Activated CD8-positive, alpha-beta T cell treated with anti-CD3 and anti-CD28 coated beads, Interleukin-2, amount 10 ng/mL, durations not matched to agents 7 days and 5 days (primary cell): ENCODE measurements around the gene LSAMP. TPM values are rescaled to one million over a fixed set of nuclear protein-coding genes. Genes with fewer than 3 reads are reported as not detected.

Experiments used
- ATAC-seq: fragments of 150-1000 bp; cut with Tn5 transposase; one replicate; pipeline ENCODE4 v1.10.0; 2021; ENCODE audit warnings: moderate library complexity
- CTCF ChIA-PET: fragments of 350-600 bp; sonication (Branson Sonifier 250); formaldehyde crosslinking; loops from one replicate; lab custom pipeline; 2021; ENCODE audit warnings: antibody characterized with exemption; lab: Charles Lee
- POLR2A ChIA-PET: fragments of 350-600 bp; sonication (Branson Sonifier 250); formaldehyde crosslinking; loops from one replicate; lab custom pipeline; 2021; ENCODE audit warnings: antibody characterized with exemption; lab: Charles Lee
- DNase-seq: peaks from one replicate; pipeline ENCODE4 v3.0.0-alpha.2; 2020
- H3K27ac Mint-ChIP-seq: one replicate; pipeline ENCODE4 v1.8.0; 2021; ENCODE audit warnings: mild to moderate bottlenecking, mixed read lengths
- H3K27me3 Mint-ChIP-seq: one replicate; pipeline ENCODE4 v1.8.0; 2021; ENCODE audit warnings: low read depth, mixed read lengths
- H3K36me3 Mint-ChIP-seq: one replicate; pipeline ENCODE4 v1.8.0; 2021; ENCODE audit warnings: low read depth, mixed read lengths
- H3K4me1 Mint-ChIP-seq: one replicate; pipeline ENCODE4 v1.8.0; 2021; ENCODE audit warnings: low read depth, mixed read lengths
- H3K4me3 Mint-ChIP-seq: one replicate; pipeline ENCODE4 v1.8.0; 2021; ENCODE audit warnings: mild to moderate bottlenecking, mixed read lengths
- H3K9me3 Mint-ChIP-seq: one replicate; pipeline ENCODE4 v1.8.0; 2022; ENCODE audit warnings: mixed read lengths; ENCODE audit not compliant: insufficient read depth
- total RNA-seq, 2 experiments: library from RNA; stranded (reverse); gene quantifications; one replicate each; pipeline ENCODE4 v1.2.3, GENCODE V29; 2021

The LSAMP gene
- total RNA-seq, 2 experiments from 2014 or later: not detected

- ChIA-PET CTCF (no interaction called here), POLR2A (no interaction called here)
- no peaks in the 10 kb centered on the region for H3K9me3 Mint-ChIP-seq
Observed at GRCh38 chr3:115928376-115928775, 516.9 kb downstream of the LSAMP start.

GRCh38 chr3:115927197-115927596 is 518.1 kb downstream of the LSAMP start:
- ChIA-PET CTCF (no interaction called here), POLR2A (no interaction called here)
- Mint-ChIP-seq H3K27me3 (no peaks in the 10 kb centered on the region), H3K4me3 (no peak overlapping the region), H3K4me1 (no peaks in the 10 kb centered on the region), H3K36me3 (no peaks in the 10 kb centered on the region), H3K27ac (no peak overlapping the region), H3K9me3 (no peaks in the 10 kb centered on the region)
- no peak for ATAC-seq
- no peak for DNase-seq

More at GRCh38 chr3:115928376-115928775, 516.9 kb downstream of the LSAMP start:
- no peaks in the 10 kb centered on the region for H3K4me1 Mint-ChIP-seq
- H3K27me3 Mint-ChIP-seq: no peaks in the 10 kb centered on the region
- DNase-seq (no peak), ATAC-seq (no peak)
- no peaks in the 10 kb centered on the region for H3K36me3 Mint-ChIP-seq
- H3K27ac Mint-ChIP-seq: no peak overlapping the region
- H3K4me3 Mint-ChIP-seq: no peak overlapping the region

- no peaks in the 10 kb centered on the region for H3K27me3 Mint-ChIP-seq
- no peaks in the 10 kb centered on the region for H3K4me1 Mint-ChIP-seq
- H3K9me3 Mint-ChIP-seq: no peaks in the 10 kb centered on the region
- DNase-seq (no peak), ATAC-seq (no peak)
- H3K4me3 Mint-ChIP-seq: no peak overlapping the region
- no peak overlapping the region for H3K27ac Mint-ChIP-seq
- H3K36me3 Mint-ChIP-seq: no peaks in the 10 kb centered on the region
- ChIA-PET CTCF (no interaction called here), POLR2A (no interaction called here)
Observed at GRCh38 chr3:115922681-115923347, 522.5 kb downstream of the LSAMP start.

- no peak for DNase-seq
- CTCF ChIA-PET: no interaction called here
- H3K36me3 Mint-ChIP-seq: no peaks in the 10 kb centered on the region
Observed at GRCh38 chr3:115921711-115922110, 523.6 kb downstream of the LSAMP start.

GRCh38 chr3:115918900-115919299 is 526.4 kb downstream of the LSAMP start:
- ATAC-seq: no peak
- H3K4me3 Mint-ChIP-seq: no peak overlapping the region
- H3K27me3 Mint-ChIP-seq: no peaks in the 10 kb centered on the region
- no peaks in the 10 kb centered on the region for H3K9me3 Mint-ChIP-seq
- POLR2A ChIA-PET: no interaction called here
- DNase-seq: no peak
- H3K27ac Mint-ChIP-seq: no peak overlapping the region
- no peaks in the 10 kb centered on the region for H3K36me3 Mint-ChIP-seq
- H3K4me1 Mint-ChIP-seq: no peaks in the 10 kb centered on the region
- CTCF ChIA-PET: no interaction called here

More at GRCh38 chr3:115921711-115922110, 523.6 kb downstream of the LSAMP start:
- POLR2A ChIA-PET: no interaction called here
- H3K27ac Mint-ChIP-seq: no peak overlapping the region
- H3K27me3 Mint-ChIP-seq: no peaks in the 10 kb centered on the region
- H3K9me3 Mint-ChIP-seq: no peaks in the 10 kb centered on the region
- no peak for ATAC-seq
- no peak overlapping the region for H3K4me3 Mint-ChIP-seq
- H3K4me1 Mint-ChIP-seq: no peaks in the 10 kb centered on the region

GRCh38 chr3:115916866-115917265 is 528.4 kb downstream of the LSAMP start:
- ChIA-PET POLR2A (interaction anchor here (0.7 kb wide), 1 partner anchor 1536 kb away, joined by 4 read pairs; no protein-coding TSS in a partner anchor), CTCF (interaction anchor here (0.8 kb wide), 1 partner anchor 20 kb away, joined by 3 read pairs; no protein-coding TSS in a partner anchor)
- no peaks in the 10 kb centered on the region for H3K36me3 Mint-ChIP-seq
- H3K27ac Mint-ChIP-seq: no peak overlapping the region
- ATAC-seq: no peak
- DNase-seq: no peak
- no peaks in the 10 kb centered on the region for H3K27me3 Mint-ChIP-seq
- H3K4me3 Mint-ChIP-seq: no peak overlapping the region
- H3K9me3 Mint-ChIP-seq: no peaks in the 10 kb centered on the region
- no peaks in the 10 kb centered on the region for H3K4me1 Mint-ChIP-seq

DNA sequence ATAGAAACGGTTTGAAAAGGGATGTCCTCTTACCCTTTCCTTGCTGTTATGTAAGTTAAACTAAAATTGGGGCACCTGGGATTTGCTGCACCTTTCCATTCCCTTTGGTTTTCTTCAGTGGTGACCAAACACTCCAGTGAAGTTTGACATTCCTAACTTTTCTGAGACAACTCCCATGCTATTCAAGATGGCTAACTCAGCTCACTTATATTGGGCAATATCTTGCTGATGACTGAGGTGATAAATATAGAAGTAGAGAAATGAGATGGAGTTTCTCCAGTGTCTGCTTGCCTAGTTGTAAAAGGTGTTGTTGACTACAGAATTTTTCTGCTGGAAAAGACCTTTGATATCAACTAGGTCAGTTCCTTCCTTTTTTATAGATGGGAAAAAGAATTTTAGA is 530.2 kb downstream of the LSAMP start:
- Mint-ChIP-seq H3K27me3 (no peaks in the 10 kb centered on the region), H3K4me3 (no peak overlapping the region), H3K27ac (no peak overlapping the region), H3K9me3 (no peaks in the 10 kb centered on the region), H3K4me1 (no peaks in the 10 kb centered on the region), H3K36me3 (no peaks in the 10 kb centered on the region)
- ChIA-PET CTCF (no interaction called here), POLR2A (no interaction called here)
- DNase-seq (no peak), ATAC-seq (no peak)

- ChIA-PET POLR2A (no interaction called here), CTCF (no interaction called here)
- no peaks in the 10 kb centered on the region for H3K36me3 Mint-ChIP-seq
- H3K27ac Mint-ChIP-seq: no peak overlapping the region
- ATAC-seq (no peak), DNase-seq (no peak)
- no peaks in the 10 kb centered on the region for H3K9me3 Mint-ChIP-seq
- no peaks in the 10 kb centered on the region for H3K27me3 Mint-ChIP-seq
- H3K4me1 Mint-ChIP-seq: no peaks in the 10 kb centered on the region
- no peak overlapping the region for H3K4me3 Mint-ChIP-seq
Observed at GRCh38 chr3:115913069-115913686, 532.1 kb downstream of the LSAMP start.

DNA sequence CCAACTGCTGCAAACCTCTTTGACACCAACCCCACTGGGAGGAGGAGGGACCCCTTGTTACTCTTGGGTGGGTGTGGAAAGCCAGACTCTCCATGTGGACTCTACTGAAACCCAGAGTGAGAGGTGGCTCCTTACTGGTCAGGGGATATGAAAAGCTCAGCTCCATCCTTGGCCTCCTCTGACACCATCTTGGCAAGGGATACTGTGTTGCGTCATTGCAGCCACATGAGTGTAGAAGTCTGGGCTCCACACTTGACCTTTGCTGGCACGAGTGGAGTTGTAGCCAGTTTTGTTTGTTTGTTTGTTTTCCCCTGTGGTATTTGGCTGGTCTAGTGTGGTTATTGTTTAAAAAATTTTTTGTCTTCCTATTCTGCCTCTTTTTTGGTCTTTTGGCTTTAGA is 532.9 kb downstream of the LSAMP start:
- POLR2A ChIA-PET: no interaction called here
- Mint-ChIP-seq H3K4me3 (no peak overlapping the region), H3K4me1 (no peaks in the 10 kb centered on the region), H3K36me3 (no peaks in the 10 kb centered on the region), H3K27ac (no peak overlapping the region), H3K27me3 (no peaks in the 10 kb centered on the region), H3K9me3 (no peaks in the 10 kb centered on the region)
- CTCF ChIA-PET: no interaction called here
- no peak for DNase-seq
- no peak for ATAC-seq

- Mint-ChIP-seq H3K27ac (no peak overlapping the region), H3K4me3 (no peak overlapping the region), H3K36me3 (no peaks in the 10 kb centered on the region), H3K27me3 (no peaks in the 10 kb centered on the region), H3K4me1 (no peaks in the 10 kb centered on the region), H3K9me3 (no peaks in the 10 kb centered on the region)
- DNase-seq: no peak
- CTCF ChIA-PET: no interaction called here
- ATAC-seq: no peak
- POLR2A ChIA-PET: no interaction called here
Observed at GRCh38 chr3:115905871-115906270, 539.4 kb downstream of the LSAMP start.

DNA sequence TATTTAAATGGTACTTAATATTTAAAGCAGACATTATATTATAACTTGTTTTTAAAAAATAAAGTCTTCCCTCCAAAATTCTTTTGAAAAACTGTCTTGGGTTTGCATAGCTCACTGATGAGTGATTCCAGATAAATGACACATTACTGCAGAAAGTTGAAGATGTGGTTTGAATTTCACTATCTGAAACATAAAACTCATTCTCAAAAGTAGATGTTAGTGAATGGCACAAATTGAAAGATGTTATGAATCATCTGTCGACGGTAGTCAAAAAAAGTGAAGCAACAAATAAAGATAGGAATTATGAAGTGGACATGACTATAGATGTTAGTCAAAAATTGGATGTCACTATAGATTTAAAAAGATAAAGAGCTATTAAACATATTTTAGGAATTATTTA is 541.4 kb downstream of the LSAMP start:
- Mint-ChIP-seq H3K4me1 (no peaks in the 10 kb centered on the region), H3K27me3 (no peaks in the 10 kb centered on the region), H3K27ac (no peak overlapping the region), H3K4me3 (no peak overlapping the region), H3K36me3 (no peaks in the 10 kb centered on the region), H3K9me3 (no peaks in the 10 kb centered on the region)
- ChIA-PET CTCF (no interaction called here), POLR2A (no interaction called here)
- ATAC-seq: no peak
- no peak for DNase-seq

- H3K4me1 Mint-ChIP-seq: no peaks in the 10 kb centered on the region
- DNase-seq (no peak), ATAC-seq (no peak)
- H3K4me3 Mint-ChIP-seq: no peak overlapping the region
- ChIA-PET CTCF (no interaction called here), POLR2A (no interaction called here)
- no peak overlapping the region for H3K27ac Mint-ChIP-seq
- H3K27me3 Mint-ChIP-seq: peaks cover 2% of the 10 kb centered on the region
- no peaks in the 10 kb centered on the region for H3K9me3 Mint-ChIP-seq
- no peaks in the 10 kb centered on the region for H3K36me3 Mint-ChIP-seq
Observed at GRCh38 chr3:115901008-115901407, 544.3 kb downstream of the LSAMP start.
